WTC11 (cell line): ENCODE measurements around the gene SMAP2. TPM values are rescaled to one million over a fixed set of nuclear protein-coding genes. Genes with fewer than 3 reads are reported as not detected.

Experiments
- ATAC-seq: fragments of 200-7000 bp; cut with Tn5 transposase; 2 replicates; pipeline ENCODE4 v1.10.0; 2021; ENCODE audit warnings: mild to moderate bottlenecking, moderate library complexity
- CTCF ChIA-PET: fragments of 300-600 bp; sonication (Branson Sonifier 250); formaldehyde crosslinking; loops from one replicate; lab custom pipeline; 2021; ENCODE audit warnings: antibody characterized with exemption; lab: Charles Lee
- POLR2A ChIA-PET: fragments of 350-600 bp; sonication (Branson Sonifier 250); formaldehyde crosslinking; loops from one replicate; lab custom pipeline; 2021; ENCODE audit warnings: antibody characterized with exemption; lab: Charles Lee
- DNase-seq: peaks from one replicate; pipeline ENCODE4 v3.0.0; 2021; ENCODE audit warnings: low spot score
- H3K27ac Mint-ChIP-seq: 2 replicates; pipeline ENCODE4 v1.8.0; 2021; ENCODE audit warnings: mixed read lengths
- H3K27me3 Mint-ChIP-seq: 2 replicates; pipeline ENCODE4 v1.8.0; 2021; ENCODE audit warnings: low read depth, mild to moderate bottlenecking, moderate library complexity, mixed read lengths
- H3K36me3 Mint-ChIP-seq: 2 replicates; pipeline ENCODE4 v1.8.0; 2021; ENCODE audit warnings: mixed read lengths
- H3K4me1 Mint-ChIP-seq: 2 replicates; pipeline ENCODE4 v1.8.0; 2022; ENCODE audit warnings: mixed read lengths
- H3K4me3 Mint-ChIP-seq: 2 replicates; pipeline ENCODE4 v1.8.0; 2021; ENCODE audit warnings: mild to moderate bottlenecking, moderate library complexity, mixed read lengths
- H3K9me3 Mint-ChIP-seq: 2 replicates; pipeline ENCODE4 v1.8.0; 2021; ENCODE audit warnings: mixed read lengths
- AFF4 ChIP-seq: sonication (generic); formaldehyde crosslinking; IDR thresholded peaks from 2 replicates; pipeline ENCODE4 v1.8.1; 2023; ENCODE audit warnings: mild to moderate bottlenecking, missing genetic modification reagents, borderline replicate concordance
- ATF1 ChIP-seq: sonication (generic); formaldehyde crosslinking; IDR thresholded peaks from 2 replicates; pipeline ENCODE4 v1.8.1; 2023; ENCODE audit warnings: mild to moderate bottlenecking, moderate library complexity, missing genetic modification reagents
- CBFB ChIP-seq: sonication (generic); formaldehyde crosslinking; IDR thresholded peaks from 2 replicates; pipeline ENCODE4 v1.8.1; 2022; ENCODE audit warnings: mild to moderate bottlenecking, low read depth, missing genetic modification reagents
- CREM ChIP-seq: sonication (generic); formaldehyde crosslinking; IDR thresholded peaks from 2 replicates; pipeline ENCODE4 v1.8.1; 2022; ENCODE audit warnings: mild to moderate bottlenecking, missing genetic modification reagents, moderate library complexity
- E2F1 ChIP-seq: sonication (generic); formaldehyde crosslinking; IDR thresholded peaks from 2 replicates; pipeline ENCODE4 v1.8.0; 2022; ENCODE audit warnings: mild to moderate bottlenecking, missing genetic modification reagents
- E2F5 ChIP-seq: sonication (generic); formaldehyde crosslinking; IDR thresholded peaks from 2 replicates; pipeline ENCODE4 v1.8.1; 2022; ENCODE audit warnings: mild to moderate bottlenecking, moderate library complexity, missing genetic modification reagents
- FOXP1 ChIP-seq: sonication (generic); formaldehyde crosslinking; IDR thresholded peaks from 2 replicates; pipeline ENCODE4 v1.8.0; 2022; ENCODE audit warnings: missing genetic modification reagents, mild to moderate bottlenecking, moderate library complexity, borderline replicate concordance
- FOXP4 ChIP-seq: sonication (generic); formaldehyde crosslinking; IDR thresholded peaks from 2 replicates; pipeline ENCODE4 v1.8.0; 2022; ENCODE audit warnings: mild to moderate bottlenecking, missing genetic modification reagents
- GABPB1 ChIP-seq: sonication (generic); formaldehyde crosslinking; IDR thresholded peaks from 2 replicates; pipeline ENCODE4 v1.8.1; 2023; ENCODE audit warnings: mild to moderate bottlenecking, missing genetic modification reagents
- GRHL2 ChIP-seq: fragments of 250-450 bp; sonication (Bioruptor Pico); IDR thresholded peaks from 2 replicates; pipeline ENCODE4 v1.8.0; 2022; ENCODE audit warnings: mild to moderate bottlenecking, moderate library complexity; ENCODE audit not compliant: insufficient replicate concordance, severe bottlenecking
- HMGXB4 ChIP-seq: sonication (generic); formaldehyde crosslinking; IDR thresholded peaks from 2 replicates; pipeline ENCODE4 v1.8.1; 2023; ENCODE audit warnings: mild to moderate bottlenecking, moderate library complexity, missing genetic modification reagents
- IRF1 ChIP-seq: sonication (generic); formaldehyde crosslinking; IDR thresholded peaks from 2 replicates; pipeline ENCODE4 v1.8.0; 2023; ENCODE audit warnings: missing genetic modification reagents
- NFE2L1 ChIP-seq: sonication (generic); formaldehyde crosslinking; IDR thresholded peaks from 2 replicates; pipeline ENCODE4 v1.8.1; 2023; ENCODE audit warnings: missing genetic modification reagents
- RELA ChIP-seq: sonication (generic); formaldehyde crosslinking; IDR thresholded peaks from 2 replicates; pipeline ENCODE4 v1.8.1; 2022; ENCODE audit warnings: missing genetic modification reagents, mild to moderate bottlenecking, borderline replicate concordance
- SMAD4 ChIP-seq: sonication (generic); formaldehyde crosslinking; IDR thresholded peaks from 2 replicates; pipeline ENCODE4 v1.8.0; 2022; ENCODE audit warnings: mild to moderate bottlenecking, missing genetic modification reagents
- SP1 ChIP-seq: sonication (generic); formaldehyde crosslinking; conservative IDR thresholded peaks from 2 replicates; pipeline ENCODE4 v1.8.1; 2022; ENCODE audit warnings: missing genetic modification reagents
- TEAD1 ChIP-seq: sonication (generic); formaldehyde crosslinking; IDR thresholded peaks from 2 replicates; pipeline ENCODE4 v1.8.0; 2022; ENCODE audit warnings: mild to moderate bottlenecking, missing genetic modification reagents
- USF2 ChIP-seq: sonication (generic); formaldehyde crosslinking; IDR thresholded peaks from 2 replicates; pipeline ENCODE4 v1.8.1; 2023; ENCODE audit warnings: mild to moderate bottlenecking, missing genetic modification reagents, moderate library complexity
- ZBTB21 ChIP-seq: sonication (generic); formaldehyde crosslinking; IDR thresholded peaks from 2 replicates; pipeline ENCODE4 v1.8.1; 2023; ENCODE audit warnings: mild to moderate bottlenecking, missing genetic modification reagents, borderline replicate concordance
- ZBTB43 ChIP-seq: sonication (generic); formaldehyde crosslinking; IDR thresholded peaks from 2 replicates; pipeline ENCODE4 v1.8.1; 2023; ENCODE audit warnings: mild to moderate bottlenecking, missing genetic modification reagents
- total RNA-seq: library from RNA; stranded (reverse); gene quantifications from 3 replicates; pipeline ENCODE4 v1.2.3, GENCODE V29; 2021

Gene SMAP2
- total RNA-seq, 1 experiment from 2014 or later, result 4.9 TPM

GRCh38 chr1:40449684-40450494, 76.4 kb downstream of the SMAP2 start, which contains the start of gene ZFP69B:
ZFP69B (plus strand) TSS chr1:40450476; CDS start chr1:40450962, 486 bp downstream.
- CTCF ChIA-PET, result interaction anchor here (0.5 to 2.0 kb wide), 9 partner anchors 11 to 306 kb away, joined by 3 to 28 read pairs (median 5); partner anchors contain the start of gene ZNF684
- H3K36me3 Mint-ChIP-seq, result peaks cover 16% of the 10 kb centered on the region
- TF ChIP-seq ZBTB21, result peak; percentile 89
- peak; percentile 92 for TF ChIP-seq HMGXB4
- TF ChIP-seq FOXP4 (CRISPR knock-in tag), result peak; percentile 84; the same call in 1 of the 2 replicates
- peak; percentile 81; the same call in 1 of the 2 replicates for TF ChIP-seq CREM (CRISPR knock-in tag)
- peak; percentile 44; the same call in 1 of the 2 replicates for TF ChIP-seq USF2 (CRISPR knock-in tag)
- TF ChIP-seq E2F5 (CRISPR knock-in tag), result peak; percentile 89
- TF ChIP-seq IRF1 (CRISPR knock-in tag), result 0 out of 2 replicates have a peak, but pooled peaks have one; percentile 50
- peak; percentile 69; the same call in 1 of the 2 replicates for TF ChIP-seq RELA (CRISPR knock-in tag)
- TF ChIP-seq AFF4 (CRISPR knock-in tag), result no peak
- peak; percentile 39; the same call in 1 of the 2 replicates for TF ChIP-seq ZBTB43 (CRISPR knock-in tag)
- no peak for TF ChIP-seq ATF1 (CRISPR knock-in tag)
- TF ChIP-seq GRHL2 (CRISPR knock-in tag), result no peak
- TF ChIP-seq E2F1 (CRISPR knock-in tag), result 0 out of 2 replicates have a peak, but pooled peaks have one; percentile 56
- peak; percentile 87 for TF ChIP-seq SP1 (CRISPR knock-in tag)
- TF ChIP-seq SMAD4, result 0 out of 2 replicates have a peak, but pooled peaks have one; percentile 51
- TF ChIP-seq GABPB1 (CRISPR knock-in tag), result peak; percentile 87
- TF ChIP-seq TEAD1 (CRISPR knock-in tag), result peak; percentile 85; the same call in 1 of the 2 replicates
- TF ChIP-seq NFE2L1 (CRISPR knock-in tag), result no peak
- TF ChIP-seq CBFB (CRISPR knock-in tag), result no peak
- TF ChIP-seq FOXP1 (CRISPR knock-in tag), result peak; percentile 89; the same call in 1 of the 2 replicates

More at GRCh38 chr1:40449684-40450494, 76.4 kb downstream of the SMAP2 start, which contains the start of gene ZFP69B:
- peak; percentile 93 for ATAC-seq
- H3K4me3 Mint-ChIP-seq, result peak within 1 kb of the TSS; percentile 81
- peaks cover 4% of the 10 kb centered on the region for H3K27me3 Mint-ChIP-seq
- peak within 1 kb of the TSS; percentile 80 for H3K27ac Mint-ChIP-seq
- peaks cover 22% of the 10 kb centered on the region for H3K4me1 Mint-ChIP-seq
- H3K9me3 Mint-ChIP-seq, result peaks cover 38% of the 10 kb centered on the region
- peak; percentile 94 for DNase-seq
- POLR2A ChIA-PET, result interaction anchor here (0.6 to 0.7 kb wide), 2 partner anchors 10 to 47 kb away, joined by 3 read pairs; no protein-coding TSS in a partner anchor
